ENCODE data around the gene TMEM243. TPM values are rescaled to one million over a fixed set of nuclear protein-coding genes. Genes with fewer than 3 reads are reported as not detected.

Gene TMEM243
- total and polyA plus RNA-seq, 8 donors: 4.3 to 68.8 (median 31.8) TPM

Small RNA genes within 50 kb of the gene (small RNA-seq; reads per million reads assigned to genes)
- 0 reads per million in 4 donors for gene RF00019
- gene RF02271: 0 reads per million in 4 donors

Other genes starting within 250 kb of the TMEM243 start
- gene ELAPOR2, start 160.1 kb downstream of the TMEM243 start, total RNA-seq: 10 to 100 TPM in 1 of 5 donors, 1 to 10 TPM in 4; 1.7 to 18.0 (median 4.5) TPM
- 1 to 10 TPM; 1.4 to 3.7 (median 2.5) TPM for gene ELAPOR2, start 160.1 kb downstream of the TMEM243 start, polyA plus RNA-seq
- gene DMTF1, start 67.3 kb downstream of the TMEM243 start, total RNA-seq: 100 to 1,000 TPM in 4 of 5 donors, 10 to 100 TPM in 1; 37.2 to 233 (median 122) TPM
- gene DMTF1, start 67.3 kb downstream of the TMEM243 start, polyA plus RNA-seq: 10 to 100 TPM; 10.5 to 30.5 (median 19.7) TPM
- gene CROT, start 125.9 kb upstream of the TMEM243 start, total RNA-seq: 10 to 100 TPM in 2 of 5 donors, 1 to 10 TPM in 3; 2.9 to 48.7 (median 4.9) TPM
- gene CROT, start 125.9 kb upstream of the TMEM243 start, polyA plus RNA-seq: 10 to 100 TPM in 1 of 3 donors, 1 to 10 TPM in 2; 5.8 to 11.9 (median 5.9) TPM

Data from stomach (tissue), 8 donors.